ENCODE data around the gene WNT8B. TPM values are rescaled to one million over a fixed set of nuclear protein-coding genes. Genes with fewer than 3 reads are reported as not detected.

Gene WNT8B
- total and polyA plus RNA-seq, 9 of the 15 experiments (the other 6 are each of a cell fraction or from before 2014, with no cell fraction given): not detected

DNA sequence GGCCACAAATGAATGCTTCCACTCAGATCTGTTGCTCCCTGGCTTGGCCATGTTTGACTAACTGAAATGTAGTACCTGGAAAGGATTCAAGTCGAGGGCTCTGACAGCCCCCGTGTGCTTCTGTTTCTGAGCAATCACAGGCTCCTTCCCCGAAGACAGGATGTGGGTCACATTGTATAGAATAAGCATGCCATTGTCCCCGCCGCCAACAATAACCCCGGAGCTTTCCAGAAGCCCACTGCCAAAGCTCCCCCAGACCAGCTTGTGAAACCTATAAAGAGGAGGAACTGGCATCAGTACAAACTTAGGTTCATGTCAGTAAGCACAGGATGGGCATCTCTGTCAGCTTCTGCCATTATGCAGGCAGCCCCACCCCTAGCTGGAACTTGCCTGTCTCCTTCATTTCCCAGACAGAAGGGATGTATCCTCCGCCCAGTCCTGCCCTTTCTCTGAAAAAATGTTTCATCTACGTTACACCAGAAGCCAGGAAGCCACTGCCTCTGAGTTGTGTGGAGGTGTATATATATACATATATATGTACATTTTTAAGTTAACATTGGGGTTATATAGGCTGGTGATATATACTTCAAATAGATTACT, 46.5 kb downstream of the WNT8B start (continued):
- TF ChIP-seq, protein P1, sequence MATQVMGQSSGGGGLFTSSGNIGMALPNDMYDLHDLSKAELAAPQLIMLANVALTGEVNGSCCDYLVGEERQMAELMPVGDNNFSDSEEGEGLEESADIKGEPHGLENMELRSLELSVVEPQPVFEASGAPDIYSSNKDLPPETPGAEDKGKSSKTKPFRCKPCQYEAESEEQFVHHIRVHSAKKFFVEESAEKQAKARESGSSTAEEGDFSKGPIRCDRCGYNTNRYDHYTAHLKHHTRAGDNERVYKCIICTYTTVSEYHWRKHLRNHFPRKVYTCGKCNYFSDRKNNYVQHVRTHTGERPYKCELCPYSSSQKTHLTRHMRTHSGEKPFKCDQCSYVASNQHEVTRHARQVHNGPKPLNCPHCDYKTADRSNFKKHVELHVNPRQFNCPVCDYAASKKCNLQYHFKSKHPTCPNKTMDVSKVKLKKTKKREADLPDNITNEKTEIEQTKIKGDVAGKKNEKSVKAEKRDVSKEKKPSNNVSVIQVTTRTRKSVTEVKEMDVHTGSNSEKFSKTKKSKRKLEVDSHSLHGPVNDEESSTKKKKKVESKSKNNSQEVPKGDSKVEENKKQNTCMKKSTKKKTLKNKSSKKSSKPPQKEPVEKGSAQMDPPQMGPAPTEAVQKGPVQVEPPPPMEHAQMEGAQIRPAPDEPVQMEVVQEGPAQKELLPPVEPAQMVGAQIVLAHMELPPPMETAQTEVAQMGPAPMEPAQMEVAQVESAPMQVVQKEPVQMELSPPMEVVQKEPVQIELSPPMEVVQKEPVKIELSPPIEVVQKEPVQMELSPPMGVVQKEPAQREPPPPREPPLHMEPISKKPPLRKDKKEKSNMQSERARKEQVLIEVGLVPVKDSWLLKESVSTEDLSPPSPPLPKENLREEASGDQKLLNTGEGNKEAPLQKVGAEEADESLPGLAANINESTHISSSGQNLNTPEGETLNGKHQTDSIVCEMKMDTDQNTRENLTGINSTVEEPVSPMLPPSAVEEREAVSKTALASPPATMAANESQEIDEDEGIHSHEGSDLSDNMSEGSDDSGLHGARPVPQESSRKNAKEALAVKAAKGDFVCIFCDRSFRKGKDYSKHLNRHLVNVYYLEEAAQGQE (IDR thresholded peaks at IDR 0.05; ENCODE audit: borderline replicate concordance): no peak
- TF ChIP-seq, protein P1 (CRISPR knock-in tag; IDR thresholded peaks at IDR 0.05; ENCODE audit: low read depth): no peak
